Right lobe of liver (tissue), 6 donors: ENCODE measurements around the gene LAD1. TPM values are rescaled to one million over a fixed set of nuclear protein-coding genes. Genes with fewer than 3 reads are reported as not detected.

ENCODE experiments used
- ATAC-seq, 4 donors: fragments of 200-7000 bp; cut with Tn5 transposase; one replicate each; pipeline ENCODE4 v1.9.1; 2020; ENCODE audit warnings: mild to moderate bottlenecking in 4 of 4, moderate library complexity in 4 of 4
- DNase-seq, 3 donors: peaks; one replicate each; pipeline ENCODE4 v3.0.0-alpha.2; 2020
- H3K27ac ChIP-seq, 3 donors: fragments of 200-600 bp; one replicate each; pipeline ENCODE4 v1.8.0; 2022
- H3K27me3 ChIP-seq, 2 donors: fragments of 200-600 bp; one replicate each; pipeline ENCODE4 v1.8.0; 2022
- H3K36me3 ChIP-seq, 4 donors: fragments of 200-600 bp; sonication (generic) in 1 of 4; one replicate each; pipeline versions ENCODE4 v1.5.1 to v1.8.0; 2017 to 2022; ENCODE audit warnings: control low read depth in 1 of 4
- H3K4me1 ChIP-seq, 4 donors: fragments of 200-600 bp; sonication (generic) in 1 of 4; one replicate each; pipeline versions ENCODE4 v1.5.1 to v1.8.0; 2017 to 2022; ENCODE audit warnings: control low read depth in 1 of 4
- H3K4me3 ChIP-seq, 3 donors: fragments of 200-600 bp; one replicate each; pipeline ENCODE4 v1.8.0; 2022
- H3K9me3 ChIP-seq, 4 donors: fragments of 200-600 bp; sonication (generic) in 1 of 4; one replicate each; pipeline versions ENCODE4 v1.5.1 to v1.8.0; 2017 to 2022; ENCODE audit warnings: control low read depth in 1 of 4
- POLR2A ChIP-seq: fragments of 450-650 bp; IDR thresholded peaks from one replicate; pipeline ENCODE4 v1.6.1; 2017; ENCODE audit warnings: antibody characterized with exemption, mild to moderate bottlenecking
- WGBS: methylation state at CpG from one replicate; pipeline ENCODE4 v1.1.6; 2018; ENCODE audit warnings: low coverage, low lambda C conversion rate; ENCODE audit not compliant: insufficient coverage; ENCODE audit errors: missing lambda C conversion rate; 5-methylcytosine and 5-hydroxymethylcytosine counted together
- intact Hi-C, 2 donors: fragments of 100-400 bp; cut with DNase I; formaldehyde crosslinking; loops; one replicate each; pipeline versions ENCODE4 v1.11.2 to v1.14.1; 2022
- total RNA-seq, 6 experiments: library from RNA; depleted of rRNA in 2 of 6; stranded (reverse); fragments of >200 nt in 2 of 6; fragmentation: NEBNext Ultra II Directional in 3 of 6; extraction: Animal tissue kit (Norgen Biotek cat#: 25700) in 3 of 6; gene quantifications; one replicate each; pipeline versions ENCODE4 v1.1.0 to v1.2.4, GENCODE V29; 2016 to 2023
- TF ChIP-seq, protein P1 (sequence below), 4 donors: fragments of 200-600 bp in 3 of 4; fragments of 450-650 bp in 1 of 4; IDR thresholded peaks; one replicate each; pipeline versions ENCODE4 v1.5.1 to v1.8.0; 2016 to 2022; ENCODE audit warnings: antibody characterized with exemption in 4 of 4, mild to moderate bottlenecking in 2 of 4
- donor health status: DM: no; HTN: yes; CAD: no.
- donor health status: DM: no; HTN: no; CAD: no.
- donor health status: DM: no; HTN: no; CAD: no.
- donor health status: DM: no; HTN: yes; CAD: no.
- donor health status: DM: no; HTN: yes; CAD: no.

Gene LAD1
- total RNA-seq, 6 experiments from 2014 or later, result 12.2 to 26.7 (median 19.4) TPM

DNA sequence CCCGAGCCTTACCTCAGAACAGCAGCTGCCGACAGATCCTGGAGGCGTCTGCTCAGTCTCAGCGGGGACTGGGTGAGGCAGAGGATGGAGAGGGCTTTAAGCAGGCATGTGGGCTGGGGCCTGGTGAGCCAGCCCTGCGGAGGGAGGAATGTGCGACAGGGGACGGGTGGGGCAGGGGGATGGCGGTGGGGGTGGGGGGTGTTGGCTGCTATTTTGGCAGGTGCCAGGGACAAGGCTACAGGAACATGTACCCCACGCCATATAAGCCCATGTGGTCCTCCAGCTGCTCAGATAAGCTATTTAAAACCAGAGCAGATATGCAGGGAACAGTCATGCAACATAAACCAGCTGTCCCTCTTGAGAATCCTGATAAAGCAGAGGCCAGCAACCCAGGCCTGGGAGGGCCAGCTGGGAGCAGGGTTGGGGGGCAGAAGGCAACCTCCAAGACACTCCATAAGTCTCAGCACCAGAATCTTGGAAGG, 21.5 kb downstream of the LAD1 start, which contains the start of gene TNNT2:
TSS of gene TNNT2 (minus strand) at position 70 of the 482 bp plus-strand sequence. CDS start 4,426 bp downstream, outside the sequence.
- WGBS, result 18% methylated on average over 3 of the region's 9 CpGs
- Histone ChIP-seq H3K27me3 (no peaks in the 10 kb centered on the region), H3K36me3 (no peaks in the 10 kb centered on the region), H3K4me3 (no peak within 1 kb of the TSS), H3K9me3 (no peaks in the 10 kb centered on the region), H3K4me1 (no peaks in the 10 kb centered on the region), H3K27ac (no peak within 1 kb of the TSS)
- ATAC-seq (no peak), DNase-seq (no peak)
- intact Hi-C loops, result no loop called here
- no peak for TF ChIP-seq POLR2A
- TF ChIP-seq, protein P1, sequence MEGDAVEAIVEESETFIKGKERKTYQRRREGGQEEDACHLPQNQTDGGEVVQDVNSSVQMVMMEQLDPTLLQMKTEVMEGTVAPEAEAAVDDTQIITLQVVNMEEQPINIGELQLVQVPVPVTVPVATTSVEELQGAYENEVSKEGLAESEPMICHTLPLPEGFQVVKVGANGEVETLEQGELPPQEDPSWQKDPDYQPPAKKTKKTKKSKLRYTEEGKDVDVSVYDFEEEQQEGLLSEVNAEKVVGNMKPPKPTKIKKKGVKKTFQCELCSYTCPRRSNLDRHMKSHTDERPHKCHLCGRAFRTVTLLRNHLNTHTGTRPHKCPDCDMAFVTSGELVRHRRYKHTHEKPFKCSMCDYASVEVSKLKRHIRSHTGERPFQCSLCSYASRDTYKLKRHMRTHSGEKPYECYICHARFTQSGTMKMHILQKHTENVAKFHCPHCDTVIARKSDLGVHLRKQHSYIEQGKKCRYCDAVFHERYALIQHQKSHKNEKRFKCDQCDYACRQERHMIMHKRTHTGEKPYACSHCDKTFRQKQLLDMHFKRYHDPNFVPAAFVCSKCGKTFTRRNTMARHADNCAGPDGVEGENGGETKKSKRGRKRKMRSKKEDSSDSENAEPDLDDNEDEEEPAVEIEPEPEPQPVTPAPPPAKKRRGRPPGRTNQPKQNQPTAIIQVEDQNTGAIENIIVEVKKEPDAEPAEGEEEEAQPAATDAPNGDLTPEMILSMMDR (IDR thresholded peaks at IDR 0.05), result no peak

DNA sequence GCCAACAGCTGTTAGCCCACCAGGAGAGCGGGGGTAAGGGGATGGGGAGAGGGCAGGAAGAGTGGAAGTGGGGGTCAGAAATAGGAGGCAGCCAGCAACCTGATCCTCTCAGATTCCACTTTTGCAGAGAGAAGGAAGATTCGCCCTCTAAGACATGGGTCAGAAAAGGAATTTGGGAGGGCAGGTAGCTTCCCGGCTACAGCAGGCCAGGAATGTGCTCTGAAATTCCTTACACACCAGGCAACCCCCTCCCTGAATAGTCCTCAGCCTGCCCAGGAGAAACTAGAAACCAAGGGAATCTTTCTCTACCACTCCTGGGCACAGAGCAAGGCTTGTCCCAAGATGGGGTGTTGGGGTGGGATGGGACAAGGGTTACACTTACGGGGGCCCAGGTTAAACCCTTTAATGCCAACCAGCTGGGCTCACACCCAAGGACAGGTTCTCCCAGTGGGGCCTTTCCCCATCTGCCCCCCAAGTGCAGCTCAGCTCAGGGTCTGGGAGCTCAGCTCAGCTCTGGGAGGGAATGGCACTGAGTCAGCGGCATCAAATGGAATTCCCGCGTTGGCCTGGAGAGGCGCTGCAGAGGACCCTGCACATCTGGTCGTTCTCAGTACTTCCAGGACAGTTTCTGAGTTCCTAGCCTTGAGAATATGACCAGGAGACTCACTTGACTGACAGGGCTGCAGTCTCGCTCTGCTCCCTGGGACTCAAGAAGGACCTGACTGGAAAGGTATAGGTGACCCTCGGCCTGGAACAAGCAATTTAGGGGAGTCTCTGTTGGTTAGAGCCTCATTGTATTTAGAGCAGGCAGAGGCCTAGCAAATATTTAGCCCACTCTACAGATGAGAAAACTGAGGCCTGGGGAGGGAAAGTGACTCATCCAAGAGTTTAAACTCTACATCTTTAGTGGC, 22.4 kb downstream of the LAD1 start:
- ATAC-seq (peak in 3 of 4 donors; percentile 40 to 48 (median 47)), DNase-seq (no peak)
- H3K9me3 ChIP-seq, result no peaks in the 10 kb centered on the region
- no peaks in the 10 kb centered on the region for H3K36me3 ChIP-seq
- 43% methylated on average over 4 of the region's 11 CpGs for WGBS
- no peak for TF ChIP-seq POLR2A
- TF ChIP-seq, protein P1 (IDR thresholded peaks at IDR 0.05), result peak; percentile 14 to 45 (median 28)
- no peak overlapping the region for H3K27ac ChIP-seq
- intact Hi-C loops, result no loop called here
- no peak overlapping the region for H3K4me3 ChIP-seq
- H3K4me1 ChIP-seq, result no peaks in the 10 kb centered on the region
- H3K27me3 ChIP-seq, result no peaks in the 10 kb centered on the region

DNA sequence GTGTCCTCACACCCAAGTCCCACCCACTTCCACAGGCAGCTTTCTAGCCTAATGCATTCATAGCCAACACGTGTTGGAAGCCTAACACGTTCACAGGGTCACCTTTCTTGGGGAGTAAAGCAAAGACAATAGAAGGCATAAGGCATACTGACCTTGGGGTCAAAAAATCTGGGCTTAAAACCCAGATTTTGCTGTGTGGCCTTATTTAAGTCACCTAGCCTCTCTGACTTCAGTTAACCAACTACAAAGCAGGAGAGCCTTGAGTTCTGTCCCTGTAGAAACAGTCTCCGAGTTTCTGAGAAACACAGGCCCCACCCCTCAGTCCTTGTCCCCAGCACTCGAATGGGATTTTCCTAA, 23.0 kb downstream of the LAD1 start:
- H3K4me3 ChIP-seq, result no peak overlapping the region
- H3K27ac ChIP-seq, result no peak overlapping the region
- H3K4me1 ChIP-seq, result no peaks in the 10 kb centered on the region
- WGBS, result 13% methylated on average over 2 of the region's 4 CpGs
- H3K9me3 ChIP-seq, result no peaks in the 10 kb centered on the region
- no peak for DNase-seq
- TF ChIP-seq, protein P1 (IDR thresholded peaks at IDR 0.05), result no peak
- TF ChIP-seq POLR2A, result no peak
- intact Hi-C loops, result no loop called here
- no peaks in the 10 kb centered on the region for H3K36me3 ChIP-seq
- no peak for ATAC-seq
- no peaks in the 10 kb centered on the region for H3K27me3 ChIP-seq

DNA sequence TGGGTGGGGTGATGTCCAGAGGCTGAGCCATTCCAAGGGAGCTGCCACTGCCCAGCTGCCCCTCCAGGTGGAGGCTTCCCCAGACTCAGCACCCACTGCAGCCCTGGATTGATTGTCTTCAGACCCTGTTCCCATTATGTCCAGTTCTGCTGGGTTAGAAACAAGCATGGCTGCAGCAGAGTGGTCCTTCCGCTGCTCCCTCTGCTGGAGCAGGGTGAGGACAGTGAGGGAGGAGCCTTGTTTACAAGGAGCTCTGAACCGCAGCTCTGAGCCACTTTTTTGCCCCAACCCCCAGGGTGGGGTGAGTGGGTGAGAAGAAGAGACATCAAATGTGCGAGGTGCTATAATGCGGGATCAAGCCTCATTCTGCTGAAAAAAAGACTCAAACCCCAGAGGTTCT, 24.0 kb downstream of the LAD1 start:
- Histone ChIP-seq H3K4me1 (no peaks in the 10 kb centered on the region), H3K27me3 (no peaks in the 10 kb centered on the region), H3K9me3 (no peaks in the 10 kb centered on the region), H3K4me3 (no peak overlapping the region), H3K36me3 (no peaks in the 10 kb centered on the region), H3K27ac (no peak overlapping the region)
- TF ChIP-seq, protein P1 (IDR thresholded peaks at IDR 0.05), result no peak
- TF ChIP-seq POLR2A, result no peak
- ATAC-seq, result no peak
- WGBS, result 38% methylated on average over 4 of the region's 4 CpGs
- intact Hi-C loops, result no loop called here
- no peak for DNase-seq
